ENCODE measurements around the gene COL8A1. TPM values are rescaled to one million over a fixed set of nuclear protein-coding genes. Genes with fewer than 3 reads are reported as not detected.
"Not testable (repeated sequence)": the region's sequence is repeated elsewhere in the genome, so short reads cannot be mapped to it uniquely, and the experiment has no call there.

The COL8A1 gene
- under 1 TPM in 1 of 2 donors, not detected in 1; 0.09 TPM for total RNA-seq

- no peaks in the 10 kb centered on the region for H3K36me3 Mint-ChIP-seq (ENCODE audit: low read depth)
- H3K4me3 Mint-ChIP-seq, result peak within 1 kb of the TSS; percentile 59
- no peak for ATAC-seq (replicated peaks)
- peaks cover 15% of the 10 kb centered on the region for H3K4me1 Mint-ChIP-seq
- H3K9me3 Mint-ChIP-seq, result no peaks in the 10 kb centered on the region
- peaks cover 62% of the 10 kb centered on the region for H3K27me3 Mint-ChIP-seq
- no peak within 1 kb of the TSS for H3K27ac Mint-ChIP-seq
These were observed at the start of gene COL8A1 for GRCh38 chr3:99638167-99638948. Gene COL8A1 (plus strand): TSS chr3:99638594. CDS start chr3:99790683, 152,089 bp downstream.

- not testable (repeated sequence) for H3K27ac Mint-ChIP-seq; H3K9me3 Mint-ChIP-seq; ATAC-seq (replicated peaks); H3K36me3 Mint-ChIP-seq (ENCODE audit: low read depth); H3K4me3 Mint-ChIP-seq; H3K4me1 Mint-ChIP-seq
- peaks cover 15% of the 10 kb centered on the region for H3K27me3 Mint-ChIP-seq
These were observed 49.2 kb upstream of the COL8A1 start for GRCh38 chr3:99589168-99589567.

GRCh38 chr3:99599894-99600293 lies 38.5 kb upstream of the COL8A1 start:
- no peaks in the 10 kb centered on the region for H3K27me3 Mint-ChIP-seq
- no peaks in the 10 kb centered on the region for H3K36me3 Mint-ChIP-seq (ENCODE audit: low read depth)
- no peaks in the 10 kb centered on the region for H3K9me3 Mint-ChIP-seq
- no peaks in the 10 kb centered on the region for H3K4me1 Mint-ChIP-seq
- H3K4me3 Mint-ChIP-seq, result no peak overlapping the region
- no peak overlapping the region for H3K27ac Mint-ChIP-seq
- no peak for ATAC-seq (replicated peaks)

GRCh38 chr3:99601515-99601914 lies 36.9 kb upstream of the COL8A1 start:
- Mint-ChIP-seq H3K9me3 (no peaks in the 10 kb centered on the region), H3K27me3 (no peaks in the 10 kb centered on the region), H3K27ac (no peak overlapping the region), H3K4me1 (no peaks in the 10 kb centered on the region), H3K4me3 (no peak overlapping the region), H3K36me3 (ENCODE audit: low read depth) (no peaks in the 10 kb centered on the region)
- ATAC-seq (replicated peaks), result no peak

- no peaks in the 10 kb centered on the region for H3K36me3 Mint-ChIP-seq (ENCODE audit: low read depth)
- ATAC-seq (replicated peaks), result no peak
- no peaks in the 10 kb centered on the region for H3K27me3 Mint-ChIP-seq
- no peaks in the 10 kb centered on the region for H3K9me3 Mint-ChIP-seq
- no peaks in the 10 kb centered on the region for H3K4me1 Mint-ChIP-seq
- no peak overlapping the region for H3K4me3 Mint-ChIP-seq
- no peak overlapping the region for H3K27ac Mint-ChIP-seq
These were observed 36.2 kb upstream of the COL8A1 start for GRCh38 chr3:99602183-99602582.

GRCh38 chr3:99607151-99607550 lies 31.2 kb upstream of the COL8A1 start:
- no peak for ATAC-seq (replicated peaks)
- Mint-ChIP-seq H3K36me3 (ENCODE audit: low read depth) (no peaks in the 10 kb centered on the region), H3K4me1 (no peaks in the 10 kb centered on the region), H3K9me3 (no peaks in the 10 kb centered on the region), H3K27me3 (peaks cover 7% of the 10 kb centered on the region), H3K27ac (no peak overlapping the region), H3K4me3 (no peak overlapping the region)

- no peak for ATAC-seq (replicated peaks)
- no peak overlapping the region for H3K27ac Mint-ChIP-seq
- no peaks in the 10 kb centered on the region for H3K9me3 Mint-ChIP-seq
- no peaks in the 10 kb centered on the region for H3K36me3 Mint-ChIP-seq (ENCODE audit: low read depth)
- H3K4me3 Mint-ChIP-seq, result no peak overlapping the region
- no peaks in the 10 kb centered on the region for H3K4me1 Mint-ChIP-seq
- H3K27me3 Mint-ChIP-seq, result peaks cover 16% of the 10 kb centered on the region
These were observed 23.6 kb upstream of the COL8A1 start for GRCh38 chr3:99614768-99615167.

- Mint-ChIP-seq H3K4me1 (no peaks in the 10 kb centered on the region), H3K27ac (no peak overlapping the region), H3K9me3 (no peaks in the 10 kb centered on the region), H3K27me3 (peaks cover 6% of the 10 kb centered on the region), H3K36me3 (ENCODE audit: low read depth) (no peaks in the 10 kb centered on the region), H3K4me3 (no peak overlapping the region)
- ATAC-seq (replicated peaks), result no peak
These were observed 18.2 kb upstream of the COL8A1 start for GRCh38 chr3:99620077-99620767.

- Mint-ChIP-seq H3K4me1 (no peaks in the 10 kb centered on the region), H3K36me3 (ENCODE audit: low read depth) (no peaks in the 10 kb centered on the region), H3K9me3 (no peaks in the 10 kb centered on the region), H3K4me3 (no peak overlapping the region), H3K27me3 (peaks cover 3% of the 10 kb centered on the region), H3K27ac (no peak overlapping the region)
- ATAC-seq (replicated peaks), result no peak
These were observed 17.4 kb upstream of the COL8A1 start for GRCh38 chr3:99620976-99621375.

GRCh38 chr3:99624496-99625236 lies 13.7 kb upstream of the COL8A1 start:
- no peak for ATAC-seq (replicated peaks)
- Mint-ChIP-seq H3K4me1 (no peaks in the 10 kb centered on the region), H3K9me3 (no peaks in the 10 kb centered on the region), H3K4me3 (no peak overlapping the region), H3K36me3 (ENCODE audit: low read depth) (no peaks in the 10 kb centered on the region), H3K27me3 (peaks cover 4% of the 10 kb centered on the region), H3K27ac (no peak overlapping the region)

- H3K4me1 Mint-ChIP-seq, result no peaks in the 10 kb centered on the region
- peaks cover 3% of the 10 kb centered on the region for H3K27me3 Mint-ChIP-seq
- H3K4me3 Mint-ChIP-seq, result no peak overlapping the region
- no peaks in the 10 kb centered on the region for H3K9me3 Mint-ChIP-seq
- H3K36me3 Mint-ChIP-seq (ENCODE audit: low read depth), result no peaks in the 10 kb centered on the region
- no peak for ATAC-seq (replicated peaks)
- no peak overlapping the region for H3K27ac Mint-ChIP-seq
These were observed 13.2 kb upstream of the COL8A1 start for GRCh38 chr3:99625237-99625622.

GRCh38 chr3:99625643-99626416 lies 12.6 kb upstream of the COL8A1 start:
- no peaks in the 10 kb centered on the region for H3K4me1 Mint-ChIP-seq
- H3K27me3 Mint-ChIP-seq, result peaks cover 3% of the 10 kb centered on the region
- H3K4me3 Mint-ChIP-seq, result no peak overlapping the region
- no peak for ATAC-seq (replicated peaks)
- no peak overlapping the region for H3K27ac Mint-ChIP-seq
- no peaks in the 10 kb centered on the region for H3K36me3 Mint-ChIP-seq (ENCODE audit: low read depth)
- no peaks in the 10 kb centered on the region for H3K9me3 Mint-ChIP-seq

- no peak for ATAC-seq (replicated peaks)
- no peaks in the 10 kb centered on the region for H3K4me1 Mint-ChIP-seq
- no peak overlapping the region for H3K4me3 Mint-ChIP-seq
- H3K27ac Mint-ChIP-seq, result no peak overlapping the region
- peaks cover 9% of the 10 kb centered on the region for H3K27me3 Mint-ChIP-seq
- H3K9me3 Mint-ChIP-seq, result no peaks in the 10 kb centered on the region
- H3K36me3 Mint-ChIP-seq (ENCODE audit: low read depth), result no peaks in the 10 kb centered on the region
These were observed 12.0 kb upstream of the COL8A1 start for GRCh38 chr3:99626417-99626788.

- H3K27ac Mint-ChIP-seq, result no peak overlapping the region
These were observed 11.2 kb upstream of the COL8A1 start for GRCh38 chr3:99627062-99627826.

More at GRCh38 chr3:99627062-99627826, 11.2 kb upstream of the COL8A1 start:
- Mint-ChIP-seq H3K36me3 (ENCODE audit: low read depth) (no peaks in the 10 kb centered on the region), H3K9me3 (no peaks in the 10 kb centered on the region), H3K4me1 (no peaks in the 10 kb centered on the region), H3K4me3 (no peak overlapping the region), H3K27me3 (peaks cover 15% of the 10 kb centered on the region)
- peak; percentile 45 for ATAC-seq (replicated peaks)

All from activated T-helper 17 cell treated with anti-CD3 and anti-CD28 coated beads, Interleukin-2, amount 50 U/mL, for 72 hours (primary cell).